K562 (cell line): Measurements from ENCODE around the gene CFAP70. TPM values are rescaled to one million over a fixed set of nuclear protein-coding genes. Genes with fewer than 3 reads are reported as not detected.
A peak's percentile ranks its signal among the peaks of the same experiment; 100 is the strongest.

Experiments
- HNRNPUL1 ChIP-seq: fragments of 200-400 bp; formaldehyde crosslinking; IDR thresholded peaks from 2 replicates; pipeline ENCODE4 v1.6.1; 2017; ENCODE audit warnings: low read length
- KLF6 ChIP-seq: fragments of 250-450 bp; sonication (Bioruptor Pico); IDR thresholded peaks from 2 replicates; pipeline ENCODE4 v1.4.0; 2020; ENCODE audit warnings: mild to moderate bottlenecking, moderate library complexity, borderline replicate concordance
- RUNX1 ChIP-seq: sonication (generic); IDR thresholded peaks from 2 replicates; pipeline ENCODE4 v1.6.1; 2016; ENCODE audit warnings: antibody characterized with exemption, low read depth
- ZNF121 ChIP-seq: sonication (generic); formaldehyde crosslinking; conservative IDR thresholded peaks from 2 replicates; pipeline ENCODE4 v1.8.0; 2022; ENCODE audit warnings: missing genetic modification reagents
- ZNF232 ChIP-seq: sonication (generic); formaldehyde crosslinking; IDR thresholded peaks from 2 replicates; pipeline ENCODE4 v1.8.0; 2022; ENCODE audit warnings: mild to moderate bottlenecking, missing genetic modification reagents
- ZNF263 ChIP-seq: sonication (generic); formaldehyde crosslinking; IDR thresholded peaks from 2 replicates; pipeline ENCODE4 v1.8.0; 2022; ENCODE audit warnings: mild to moderate bottlenecking, missing genetic modification reagents, borderline replicate concordance
- polyA plus RNA-seq, 8 experiments: library from polyadenylated mRNA; depleted of rRNA in 4 of 8; stranded (reverse) in 5 of 8; unstranded in 3 of 8; fragments of >200 nt; fragmentation: Nextera tagmentation in 2 of 8; fragmentation: Illumina TruSeq in 1 of 8; extraction: Ambion mirVana in 2 of 8; extraction: Trizol in 1 of 8; gene quantifications; 2 replicates each; pipeline versions ENCODE4 v1.2.1 to v1.2.3, GENCODE V29; 2011 to 2014; ENCODE audit warnings: inconsistent platforms in 1 of 8, missing spikeins in 1 of 8
- total RNA-seq, 7 experiments: library from RNA; depleted of rRNA in 6 of 7; stranded (reverse); fragments of >200 nt in 6 of 7; fragmentation: Illumina TruSeq in 2 of 7; extraction: Trizol in 2 of 7; gene quantifications; 2 replicates each; pipeline versions ENCODE4 v1.2.1 to v1.2.3, GENCODE V29; 2011 to 2021; ENCODE audit warnings: low replicate concordance in 1 of 7
- TF ChIP-seq, protein P1 (sequence below): fragments of 150-350 bp; IDR thresholded peaks from 2 replicates; pipeline ENCODE4 v1.6.1; 2014; ENCODE audit warnings: low read depth, mild to moderate bottlenecking, low read length, borderline replicate concordance
- TF ChIP-seq, protein P2 (sequence below): fragments of 250-450 bp; sonication (Bioruptor Pico); IDR thresholded peaks from 2 replicates; pipeline ENCODE4 v1.4.0; 2020; ENCODE audit warnings: borderline replicate concordance
- TF ChIP-seq, protein P3 (sequence below): fragments of 250-450 bp; sonication (Bioruptor Pico); IDR thresholded peaks from 2 replicates; pipeline ENCODE4 v1.5.0; 2021; ENCODE audit warnings: mild to moderate bottlenecking, borderline replicate concordance
- TF ChIP-seq, protein P4 (sequence below), 2 experiments: IDR thresholded peaks; 2 replicates each; pipeline ENCODE4 v1.6.1; 2011; ENCODE audit warnings: borderline replicate concordance in 1 of 2, control low read depth in 1 of 2, low read depth in 1 of 2, low read length in 1 of 2, mild to moderate bottlenecking in 1 of 2, mixed read lengths in 1 of 2, moderate library complexity in 1 of 2; ENCODE audit not compliant: insufficient read depth in 1 of 2, insufficient read length in 1 of 2, poor library complexity in 1 of 2, severe bottlenecking in 1 of 2; ENCODE audit errors: extremely low read depth in 1 of 2
- TF ChIP-seq, protein P5 (sequence below): fragments of 450-650 bp; IDR thresholded peaks from 2 replicates; pipeline ENCODE4 v1.6.1; 2016
- TF ChIP-seq, protein P6 (sequence below): fragments of 450-650 bp; IDR thresholded peaks from 2 replicates; pipeline ENCODE4 v1.7.1; 2018; ENCODE audit warnings: mild to moderate bottlenecking, low read depth; ENCODE audit not compliant: partially characterized antibody

CFAP70 gene
- total and polyA plus RNA-seq, 9 of the 15 experiments (the other 6 are each of a cell fraction or from before 2014, with no cell fraction given) = 0.27 to 1.6 (median 0.86) TPM

DNA sequence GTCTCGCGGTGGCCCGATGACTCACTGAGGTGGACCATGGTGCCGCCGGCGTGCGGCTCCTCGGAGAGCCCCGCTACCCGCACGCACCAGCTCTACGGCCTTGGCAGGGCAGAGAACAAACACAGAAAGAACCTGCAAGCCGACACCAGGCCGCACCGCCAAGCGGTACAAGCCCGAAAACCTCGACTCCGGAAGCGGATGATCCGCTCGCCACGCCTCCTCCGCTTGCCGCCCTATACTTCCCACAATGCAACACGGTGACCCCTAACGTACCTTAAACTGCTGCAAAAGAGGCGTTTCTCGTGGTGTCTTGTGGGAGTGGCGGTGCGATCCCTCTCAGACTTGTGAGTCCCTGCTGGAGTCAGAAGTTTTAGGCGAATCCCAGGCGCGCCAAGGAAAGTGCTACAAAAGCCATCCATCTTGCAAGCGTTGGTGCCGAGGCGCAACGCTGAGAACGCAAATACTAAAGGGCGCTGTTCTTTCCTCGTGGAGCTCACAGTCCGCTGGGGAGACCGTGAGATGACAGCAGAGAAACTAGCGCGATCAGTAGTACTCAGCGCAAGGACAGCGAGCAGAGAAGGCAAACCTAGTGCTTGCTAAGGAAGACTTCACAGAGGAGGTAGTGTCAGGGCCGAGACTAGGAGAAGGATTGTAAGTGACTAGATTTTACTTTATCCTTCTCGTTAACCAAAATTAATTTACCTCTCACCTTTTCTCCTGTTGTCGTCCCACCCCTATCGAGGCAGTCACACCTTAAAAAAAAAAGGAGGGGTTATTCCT lies 106.0 kb downstream of the CFAP70 start, which contains the start of gene MRPS16 (continued):
- TF ChIP-seq ZNF232 (CRISPR knock-in tag) (peak; percentile 81; the same call in 1 of the 2 replicates), ZNF263 (CRISPR knock-in tag) (no peak; the same call in 1 of the 2 replicates), HNRNPUL1 (no peak), RUNX1 (no peak), ZNF121 (CRISPR knock-in tag) (no peak), KLF6 (CRISPR knock-in tag) (no peak; the same call in 1 of the 2 replicates)
- TF ChIP-seq, protein P1, sequence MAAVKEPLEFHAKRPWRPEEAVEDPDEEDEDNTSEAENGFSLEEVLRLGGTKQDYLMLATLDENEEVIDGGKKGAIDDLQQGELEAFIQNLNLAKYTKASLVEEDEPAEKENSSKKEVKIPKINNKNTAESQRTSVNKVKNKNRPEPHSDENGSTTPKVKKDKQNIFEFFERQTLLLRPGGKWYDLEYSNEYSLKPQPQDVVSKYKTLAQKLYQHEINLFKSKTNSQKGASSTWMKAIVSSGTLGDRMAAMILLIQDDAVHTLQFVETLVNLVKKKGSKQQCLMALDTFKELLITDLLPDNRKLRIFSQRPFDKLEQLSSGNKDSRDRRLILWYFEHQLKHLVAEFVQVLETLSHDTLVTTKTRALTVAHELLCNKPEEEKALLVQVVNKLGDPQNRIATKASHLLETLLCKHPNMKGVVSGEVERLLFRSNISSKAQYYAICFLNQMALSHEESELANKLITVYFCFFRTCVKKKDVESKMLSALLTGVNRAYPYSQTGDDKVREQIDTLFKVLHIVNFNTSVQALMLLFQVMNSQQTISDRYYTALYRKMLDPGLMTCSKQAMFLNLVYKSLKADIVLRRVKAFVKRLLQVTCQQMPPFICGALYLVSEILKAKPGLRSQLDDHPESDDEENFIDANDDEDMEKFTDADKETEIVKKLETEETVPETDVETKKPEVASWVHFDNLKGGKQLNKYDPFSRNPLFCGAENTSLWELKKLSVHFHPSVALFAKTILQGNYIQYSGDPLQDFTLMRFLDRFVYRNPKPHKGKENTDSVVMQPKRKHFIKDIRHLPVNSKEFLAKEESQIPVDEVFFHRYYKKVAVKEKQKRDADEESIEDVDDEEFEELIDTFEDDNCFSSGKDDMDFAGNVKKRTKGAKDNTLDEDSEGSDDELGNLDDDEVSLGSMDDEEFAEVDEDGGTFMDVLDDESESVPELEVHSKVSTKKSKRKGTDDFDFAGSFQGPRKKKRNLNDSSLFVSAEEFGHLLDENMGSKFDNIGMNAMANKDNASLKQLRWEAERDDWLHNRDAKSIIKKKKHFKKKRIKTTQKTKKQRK = no peak; the same call in 1 of the 2 replicates
- TF ChIP-seq, protein P2, sequence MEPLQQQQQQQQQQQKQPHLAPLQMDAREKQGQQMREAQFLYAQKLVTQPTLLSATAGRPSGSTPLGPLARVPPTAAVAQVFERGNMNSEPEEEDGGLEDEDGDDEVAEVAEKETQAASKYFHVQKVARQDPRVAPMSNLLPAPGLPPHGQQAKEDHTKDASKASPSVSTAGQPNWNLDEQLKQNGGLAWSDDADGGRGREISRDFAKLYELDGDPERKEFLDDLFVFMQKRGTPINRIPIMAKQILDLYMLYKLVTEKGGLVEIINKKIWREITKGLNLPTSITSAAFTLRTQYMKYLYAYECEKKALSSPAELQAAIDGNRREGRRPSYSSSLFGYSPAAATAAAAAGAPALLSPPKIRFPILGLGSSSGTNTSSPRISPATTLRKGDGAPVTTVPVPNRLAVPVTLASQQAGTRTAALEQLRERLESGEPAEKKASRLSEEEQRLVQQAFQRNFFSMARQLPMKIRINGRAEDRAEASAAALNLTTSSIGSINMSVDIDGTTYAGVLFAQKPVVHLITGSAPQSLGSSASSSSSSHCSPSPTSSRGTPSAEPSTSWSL = no peak
- TF ChIP-seq, protein P3, sequence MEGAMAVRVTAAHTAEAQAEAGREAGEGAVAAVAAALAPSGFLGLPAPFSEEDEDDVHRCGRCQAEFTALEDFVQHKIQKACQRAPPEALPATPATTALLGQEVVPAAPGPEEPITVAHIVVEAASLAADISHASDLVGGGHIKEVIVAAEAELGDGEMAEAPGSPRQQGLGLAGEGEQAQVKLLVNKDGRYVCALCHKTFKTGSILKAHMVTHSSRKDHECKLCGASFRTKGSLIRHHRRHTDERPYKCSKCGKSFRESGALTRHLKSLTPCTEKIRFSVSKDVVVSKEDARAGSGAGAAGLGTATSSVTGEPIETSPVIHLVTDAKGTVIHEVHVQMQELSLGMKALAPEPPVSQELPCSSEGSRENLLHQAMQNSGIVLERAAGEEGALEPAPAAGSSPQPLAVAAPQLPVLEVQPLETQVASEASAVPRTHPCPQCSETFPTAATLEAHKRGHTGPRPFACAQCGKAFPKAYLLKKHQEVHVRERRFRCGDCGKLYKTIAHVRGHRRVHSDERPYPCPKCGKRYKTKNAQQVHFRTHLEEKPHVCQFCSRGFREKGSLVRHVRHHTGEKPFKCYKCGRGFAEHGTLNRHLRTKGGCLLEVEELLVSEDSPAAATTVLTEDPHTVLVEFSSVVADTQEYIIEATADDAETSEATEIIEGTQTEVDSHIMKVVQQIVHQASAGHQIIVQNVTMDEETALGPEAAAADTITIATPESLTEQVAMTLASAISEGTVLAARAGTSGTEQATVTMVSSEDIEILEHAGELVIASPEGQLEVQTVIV = peak; percentile 95
- TF ChIP-seq, protein P4, sequence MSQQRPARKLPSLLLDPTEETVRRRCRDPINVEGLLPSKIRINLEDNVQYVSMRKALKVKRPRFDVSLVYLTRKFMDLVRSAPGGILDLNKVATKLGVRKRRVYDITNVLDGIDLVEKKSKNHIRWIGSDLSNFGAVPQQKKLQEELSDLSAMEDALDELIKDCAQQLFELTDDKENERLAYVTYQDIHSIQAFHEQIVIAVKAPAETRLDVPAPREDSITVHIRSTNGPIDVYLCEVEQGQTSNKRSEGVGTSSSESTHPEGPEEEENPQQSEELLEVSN (IDR thresholded peaks at IDR 0.05; ENCODE audit: borderline replicate concordance in 1 of 2, extremely low read depth in 1 of 2, insufficient read depth in 1 of 2, insufficient read length in 1 of 2, low read depth in 1 of 2, low read length in 1 of 2, poor library complexity in 1 of 2, severe bottlenecking in 1 of 2) = peak; percentile 67 to 82
- TF ChIP-seq, protein P5, sequence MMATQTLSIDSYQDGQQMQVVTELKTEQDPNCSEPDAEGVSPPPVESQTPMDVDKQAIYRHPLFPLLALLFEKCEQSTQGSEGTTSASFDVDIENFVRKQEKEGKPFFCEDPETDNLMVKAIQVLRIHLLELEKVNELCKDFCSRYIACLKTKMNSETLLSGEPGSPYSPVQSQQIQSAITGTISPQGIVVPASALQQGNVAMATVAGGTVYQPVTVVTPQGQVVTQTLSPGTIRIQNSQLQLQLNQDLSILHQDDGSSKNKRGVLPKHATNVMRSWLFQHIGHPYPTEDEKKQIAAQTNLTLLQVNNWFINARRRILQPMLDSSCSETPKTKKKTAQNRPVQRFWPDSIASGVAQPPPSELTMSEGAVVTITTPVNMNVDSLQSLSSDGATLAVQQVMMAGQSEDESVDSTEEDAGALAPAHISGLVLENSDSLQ = peak; percentile 62
- TF ChIP-seq, protein P6, sequence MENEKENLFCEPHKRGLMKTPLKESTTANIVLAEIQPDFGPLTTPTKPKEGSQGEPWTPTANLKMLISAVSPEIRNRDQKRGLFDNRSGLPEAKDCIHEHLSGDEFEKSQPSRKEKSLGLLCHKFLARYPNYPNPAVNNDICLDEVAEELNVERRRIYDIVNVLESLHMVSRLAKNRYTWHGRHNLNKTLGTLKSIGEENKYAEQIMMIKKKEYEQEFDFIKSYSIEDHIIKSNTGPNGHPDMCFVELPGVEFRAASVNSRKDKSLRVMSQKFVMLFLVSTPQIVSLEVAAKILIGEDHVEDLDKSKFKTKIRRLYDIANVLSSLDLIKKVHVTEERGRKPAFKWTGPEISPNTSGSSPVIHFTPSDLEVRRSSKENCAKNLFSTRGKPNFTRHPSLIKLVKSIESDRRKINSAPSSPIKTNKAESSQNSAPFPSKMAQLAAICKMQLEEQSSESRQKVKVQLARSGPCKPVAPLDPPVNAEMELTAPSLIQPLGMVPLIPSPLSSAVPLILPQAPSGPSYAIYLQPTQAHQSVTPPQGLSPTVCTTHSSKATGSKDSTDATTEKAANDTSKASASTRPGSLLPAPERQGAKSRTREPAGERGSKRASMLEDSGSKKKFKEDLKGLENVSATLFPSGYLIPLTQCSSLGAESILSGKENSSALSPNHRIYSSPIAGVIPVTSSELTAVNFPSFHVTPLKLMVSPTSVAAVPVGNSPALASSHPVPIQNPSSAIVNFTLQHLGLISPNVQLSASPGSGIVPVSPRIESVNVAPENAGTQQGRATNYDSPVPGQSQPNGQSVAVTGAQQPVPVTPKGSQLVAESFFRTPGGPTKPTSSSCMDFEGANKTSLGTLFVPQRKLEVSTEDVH = peak; percentile 71
